PC-3 (cell line): ENCODE data around the gene PRDX5. TPM values are rescaled to one million over a fixed set of nuclear protein-coding genes. Genes with fewer than 3 reads are reported as not detected.

Experiments used
- ATAC-seq: fragments of 200-7000 bp; cut with Tn5 transposase; 2 replicates; pipeline ENCODE4 v1.9.1; 2020; ENCODE audit warnings: mild to moderate bottlenecking, moderate library complexity
- BruUV-seq: library from RNA; stranded (reverse); fragments of 400-500 nt; replicated peaks from 2 replicates; lab custom pipeline; 2021; lab: Mats Ljungman, UMichigan
- CTCF ChIA-PET: fragments of 300-600 bp; sonication (Branson Sonifier 250); formaldehyde crosslinking; loops from one replicate; lab custom pipeline; 2022; ENCODE audit warnings: antibody characterized with exemption; lab: Charles Lee
- POLR2A ChIA-PET: fragments of 300-600 bp; sonication (Branson Sonifier 250); formaldehyde crosslinking; loops from one replicate; lab custom pipeline; 2022; ENCODE audit warnings: antibody characterized with exemption; ENCODE audit not compliant: unreplicated experiment; lab: Charles Lee
- DNase-seq: peaks from one replicate; pipeline ENCODE4 v3.0.0-alpha.2; 2015
- H2AFZ ChIP-seq: fragments of 300-600 bp; sonication (generic); 2 replicates; pipeline ENCODE4 v1.6.0; 2016; ENCODE audit warnings: antibody characterized with exemption, low read length
- H3F3A ChIP-seq: fragments of 300-600 bp; sonication (generic); one replicate; pipeline ENCODE4 v1.6.0; 2017; ENCODE audit warnings: antibody characterized with exemption, low read length, control low read depth, mild to moderate bottlenecking; ENCODE audit not compliant: unreplicated experiment
- H3K27ac ChIP-seq: fragments of 300-600 bp; sonication (generic); 2 replicates; pipeline ENCODE4 v1.5.1; 2016; ENCODE audit warnings: mild to moderate bottlenecking, low read length
- H3K27me3 ChIP-seq: fragments of 300-600 bp; sonication (generic); 2 replicates; pipeline ENCODE4 v1.6.1; 2016; ENCODE audit warnings: low read length, mixed read lengths
- H3K36me3 ChIP-seq: fragments of 300-600 bp; sonication (generic); 2 replicates; pipeline ENCODE4 v1.6.1; 2016; ENCODE audit warnings: low read depth, mixed run types, low read length, mixed read lengths
- H3K4me1 ChIP-seq: fragments of 300-600 bp; sonication (generic); 2 replicates; pipeline ENCODE4 v1.5.1; 2016; ENCODE audit warnings: low read length; ENCODE audit not compliant: insufficient read depth
- H3K4me2 ChIP-seq: fragments of 300-600 bp; sonication (generic); 2 replicates; pipeline ENCODE4 v1.6.0; 2016; ENCODE audit warnings: low read length
- H3K4me3 ChIP-seq: fragments of 300-600 bp; sonication (generic); 2 replicates; pipeline ENCODE4 v1.5.1; 2016; ENCODE audit warnings: mild to moderate bottlenecking, low read length, mixed read lengths
- H3K79me2 ChIP-seq: fragments of 300-600 bp; sonication (generic); 2 replicates; pipeline ENCODE4 v1.6.1; 2017; ENCODE audit warnings: low read length, mixed read lengths
- H3K9ac ChIP-seq: fragments of 300-600 bp; sonication (generic); 2 replicates; pipeline ENCODE4 v1.6.0; 2016; ENCODE audit warnings: mild to moderate bottlenecking, low read length
- H3K9me2 ChIP-seq: fragments of 300-600 bp; sonication (generic); replicated peaks from 2 replicates; pipeline ENCODE4 v1.6.1; 2016; ENCODE audit warnings: mixed run types, low read length, mixed read lengths
- H3K9me3 ChIP-seq: fragments of 300-600 bp; sonication (generic); 2 replicates; pipeline ENCODE4 v1.6.1; 2016; ENCODE audit warnings: low read length, mixed read lengths
- H4K20me1 ChIP-seq: fragments of 300-600 bp; sonication (generic); 2 replicates; pipeline ENCODE4 v1.6.1; 2016; ENCODE audit warnings: low read length, mixed read lengths
- EZH2 ChIP-seq: fragments of 300-600 bp; sonication (generic); IDR thresholded peaks from one replicate; pipeline ENCODE4 v1.6.1; 2017; ENCODE audit warnings: antibody characterized with exemption, mild to moderate bottlenecking, low read length; ENCODE audit not compliant: unreplicated experiment
- EZH2phosphoT487 ChIP-seq: fragments of 300-600 bp; sonication (generic); IDR thresholded peaks from 2 replicates; pipeline ENCODE4 v1.6.1; 2018; ENCODE audit warnings: mild to moderate bottlenecking, antibody characterized with exemption, low read length, borderline replicate concordance
- intact Hi-C: fragments of 100-400 bp; cut with micrococcal nuclease; formaldehyde crosslinking; loops from 2 replicates; pipeline ENCODE4 v1.9.0; 2023
- total RNA-seq: library from RNA; depleted of rRNA; stranded (reverse); fragments of >200 nt; gene quantifications from 2 replicates; pipeline ENCODE4 v1.2.3, GENCODE V29; 2014
- TF ChIP-seq, protein P1 (sequence below): fragments of 300-600 bp; sonication (generic); conservative IDR thresholded peaks from 2 replicates; pipeline ENCODE4 v1.5.1; 2017; ENCODE audit warnings: antibody characterized with exemption, low read depth, mild to moderate bottlenecking, low read length

The PRDX5 gene
- total RNA-seq, 1 experiment from 2014 or later = 467 TPM

DNA sequence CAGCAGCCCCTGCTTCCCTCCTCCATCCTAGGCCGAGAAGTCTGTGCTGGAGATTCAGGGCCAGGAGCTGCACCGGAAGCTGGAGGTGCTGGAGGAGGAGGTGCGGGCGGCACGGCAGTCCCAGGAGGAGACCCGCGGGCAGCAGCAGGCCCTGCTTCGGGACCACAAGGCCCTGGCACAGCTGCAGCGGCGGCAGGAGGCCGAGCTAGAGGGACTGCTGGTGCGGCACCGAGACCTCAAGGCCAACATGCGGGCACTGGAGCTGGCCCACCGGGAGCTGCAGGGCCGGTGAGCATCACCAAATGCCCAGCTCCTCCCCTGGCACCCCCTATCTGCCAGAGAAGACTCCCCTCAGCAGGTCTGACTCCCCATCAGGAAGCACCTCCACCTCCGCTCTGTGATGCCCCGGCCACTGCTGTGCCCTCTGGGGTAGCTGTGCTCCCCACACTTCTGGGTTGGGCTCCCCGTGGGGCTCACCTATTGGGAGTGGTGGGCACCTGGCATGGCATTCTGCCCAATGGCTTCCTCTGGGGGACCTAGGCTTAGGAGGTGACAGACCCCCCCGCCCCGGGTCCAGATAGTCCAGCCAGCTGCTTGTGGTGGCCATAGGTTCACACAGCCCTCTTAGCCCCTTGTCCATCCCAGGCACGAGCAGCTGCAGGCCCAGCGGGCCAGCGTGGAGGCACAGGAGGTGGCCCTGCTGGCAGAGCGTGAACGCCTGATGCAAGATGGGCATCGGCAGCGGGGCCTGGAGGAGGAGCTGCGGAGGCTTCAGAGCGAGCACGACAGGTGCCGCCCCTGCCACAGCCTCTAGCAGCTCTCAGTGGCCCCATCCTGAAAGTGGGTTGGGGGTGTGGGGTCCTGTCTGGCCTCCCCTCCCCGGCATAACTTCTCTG, 34.4 kb downstream of the PRDX5 start:
- peaks cover 9% of the 10 kb centered on the region for H3K4me1 ChIP-seq
- ChIA-PET POLR2A (no interaction called here), CTCF (interaction anchor here (1.7 kb wide), 1 partner anchor 35 kb away, joined by 6 read pairs; the partner anchor contains the start of genes PRDX5 and TRMT112)
- no peaks in the 10 kb centered on the region for H3F3A ChIP-seq
- H3K27ac ChIP-seq = no peak overlapping the region
- no peaks in the 10 kb centered on the region for H3K27me3 ChIP-seq
- DNase-seq (no peak), ATAC-seq (no peak)
- no peak overlapping the region for H3K4me3 ChIP-seq
- no peaks in the 10 kb centered on the region for H3K36me3 ChIP-seq
- H4K20me1 ChIP-seq = no peaks in the 10 kb centered on the region
- no peak overlapping the region for H2AFZ ChIP-seq
- intact Hi-C loops = no loop called here
- no peak for TF ChIP-seq EZH2phosphoT487
- TF ChIP-seq, protein P1, sequence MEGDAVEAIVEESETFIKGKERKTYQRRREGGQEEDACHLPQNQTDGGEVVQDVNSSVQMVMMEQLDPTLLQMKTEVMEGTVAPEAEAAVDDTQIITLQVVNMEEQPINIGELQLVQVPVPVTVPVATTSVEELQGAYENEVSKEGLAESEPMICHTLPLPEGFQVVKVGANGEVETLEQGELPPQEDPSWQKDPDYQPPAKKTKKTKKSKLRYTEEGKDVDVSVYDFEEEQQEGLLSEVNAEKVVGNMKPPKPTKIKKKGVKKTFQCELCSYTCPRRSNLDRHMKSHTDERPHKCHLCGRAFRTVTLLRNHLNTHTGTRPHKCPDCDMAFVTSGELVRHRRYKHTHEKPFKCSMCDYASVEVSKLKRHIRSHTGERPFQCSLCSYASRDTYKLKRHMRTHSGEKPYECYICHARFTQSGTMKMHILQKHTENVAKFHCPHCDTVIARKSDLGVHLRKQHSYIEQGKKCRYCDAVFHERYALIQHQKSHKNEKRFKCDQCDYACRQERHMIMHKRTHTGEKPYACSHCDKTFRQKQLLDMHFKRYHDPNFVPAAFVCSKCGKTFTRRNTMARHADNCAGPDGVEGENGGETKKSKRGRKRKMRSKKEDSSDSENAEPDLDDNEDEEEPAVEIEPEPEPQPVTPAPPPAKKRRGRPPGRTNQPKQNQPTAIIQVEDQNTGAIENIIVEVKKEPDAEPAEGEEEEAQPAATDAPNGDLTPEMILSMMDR = no peak
- no peaks in the 10 kb centered on the region for H3K9me2 ChIP-seq
- H3K79me2 ChIP-seq = no peaks in the 10 kb centered on the region
- no peak overlapping the region for H3K9ac ChIP-seq
- no peaks in the 10 kb centered on the region for H3K9me3 ChIP-seq
- BruUV-seq = no TSS peak
- H3K4me2 ChIP-seq = no peak overlapping the region

DNA sequence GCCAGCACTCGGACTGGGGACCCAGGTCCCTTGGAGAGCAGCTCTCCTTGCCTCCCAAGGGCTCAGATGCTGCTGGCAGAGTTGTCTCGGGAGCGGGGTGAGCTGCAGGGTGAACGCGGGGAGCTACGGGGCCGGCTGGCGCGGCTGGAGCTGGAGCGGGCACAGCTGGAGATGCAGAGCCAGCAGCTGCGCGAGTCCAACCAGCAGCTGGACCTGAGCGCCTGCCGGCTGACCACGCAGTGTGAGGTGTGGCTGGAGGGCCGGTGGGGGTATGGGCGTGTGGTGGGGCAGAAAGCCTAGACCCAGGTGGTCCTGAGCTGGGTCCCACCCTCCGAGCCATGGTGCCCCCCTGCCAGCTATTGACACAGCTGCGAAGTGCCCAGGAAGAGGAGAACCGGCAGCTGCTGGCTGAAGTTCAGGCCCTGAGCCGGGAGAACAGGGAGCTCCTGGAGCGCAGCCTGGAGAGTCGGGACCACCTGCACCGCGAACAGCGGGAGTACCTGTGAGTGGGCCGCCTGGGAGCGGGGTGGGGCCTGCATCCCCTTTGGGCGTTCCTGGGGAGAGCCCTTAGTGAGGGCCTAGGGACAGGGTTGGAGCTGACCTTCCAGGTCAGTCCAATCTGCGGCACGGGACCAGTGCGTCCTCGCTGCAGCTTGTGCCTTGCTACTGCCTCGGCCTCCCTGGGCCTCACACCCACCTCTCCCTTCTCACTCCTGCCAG, 35.2 kb downstream of the PRDX5 start:
- no peaks in the 10 kb centered on the region for H3K9me2 ChIP-seq
- no peak overlapping the region for H3K4me3 ChIP-seq
- BruUV-seq = no TSS peak
- H3K27me3 ChIP-seq = no peaks in the 10 kb centered on the region
- H3K36me3 ChIP-seq = no peaks in the 10 kb centered on the region
- TF ChIP-seq EZH2phosphoT487 = no peak
- no peak for TF ChIP-seq EZH2
- TF ChIP-seq, protein P1 = no peak
- no peak overlapping the region for H2AFZ ChIP-seq
- CTCF ChIA-PET = interaction anchor here (0.6 to 1.7 kb wide), 4 partner anchors 10 to 36 kb away, joined by 3 to 6 read pairs (median 4); partner anchors contain the start of genes PRDX5 and TRMT112
- peaks cover 16% of the 10 kb centered on the region for H3K4me1 ChIP-seq
- intact Hi-C loops = no loop called here
- ATAC-seq (no peak), DNase-seq (no peak)
- H3K79me2 ChIP-seq = no peaks in the 10 kb centered on the region
- H3K4me2 ChIP-seq = no peak overlapping the region
- no peaks in the 10 kb centered on the region for H3F3A ChIP-seq
- H3K27ac ChIP-seq = no peak overlapping the region
- no peaks in the 10 kb centered on the region for H4K20me1 ChIP-seq
- H3K9me3 ChIP-seq = no peaks in the 10 kb centered on the region
- POLR2A ChIA-PET = no interaction called here
- no peak overlapping the region for H3K9ac ChIP-seq
